Posterior cingulate gyrus (tissue), 11 donors: ENCODE results near the gene ASIC2.

Source experiments
- DNase-seq, 10 donors: peaks; one replicate each; pipeline versions ENCODE4 v3.0.0 to v3.0.0-alpha.2; 2020 to 2021; ENCODE audit warnings: mixed read lengths in 3 of 10
- intact Hi-C: fragments of 100-400 bp; cut with DNase I; formaldehyde crosslinking; loops from one replicate; pipeline ENCODE4 v1.15.1; 2023

The ASIC2 gene

DNA sequence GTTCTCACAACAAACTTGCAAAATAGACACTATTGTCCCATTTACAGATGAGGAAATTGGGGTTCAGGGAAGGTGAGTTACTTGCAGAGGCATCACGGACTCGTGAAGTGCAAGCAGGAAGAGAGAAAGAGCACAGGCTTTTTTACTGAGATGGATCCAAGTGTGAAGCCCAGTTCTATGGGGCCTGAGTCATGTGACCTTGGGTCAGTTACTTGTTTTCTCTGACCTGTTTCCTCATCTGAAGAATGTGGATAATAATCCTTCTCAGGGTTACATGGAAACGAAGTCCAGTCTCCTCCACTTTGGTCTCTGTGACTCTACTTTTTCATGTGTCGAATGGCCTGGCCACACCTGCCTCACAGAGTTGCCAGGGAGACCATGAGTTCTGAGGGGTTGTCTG, 167.0 kb downstream of the ASIC2 start:
- DNase-seq: no peak
- intact Hi-C loops: no loop called here

GRCh38 chr17:33125552-33125950, 167.5 kb downstream of the ASIC2 start:
- intact Hi-C loops: no loop called here
- no peak for DNase-seq

DNA sequence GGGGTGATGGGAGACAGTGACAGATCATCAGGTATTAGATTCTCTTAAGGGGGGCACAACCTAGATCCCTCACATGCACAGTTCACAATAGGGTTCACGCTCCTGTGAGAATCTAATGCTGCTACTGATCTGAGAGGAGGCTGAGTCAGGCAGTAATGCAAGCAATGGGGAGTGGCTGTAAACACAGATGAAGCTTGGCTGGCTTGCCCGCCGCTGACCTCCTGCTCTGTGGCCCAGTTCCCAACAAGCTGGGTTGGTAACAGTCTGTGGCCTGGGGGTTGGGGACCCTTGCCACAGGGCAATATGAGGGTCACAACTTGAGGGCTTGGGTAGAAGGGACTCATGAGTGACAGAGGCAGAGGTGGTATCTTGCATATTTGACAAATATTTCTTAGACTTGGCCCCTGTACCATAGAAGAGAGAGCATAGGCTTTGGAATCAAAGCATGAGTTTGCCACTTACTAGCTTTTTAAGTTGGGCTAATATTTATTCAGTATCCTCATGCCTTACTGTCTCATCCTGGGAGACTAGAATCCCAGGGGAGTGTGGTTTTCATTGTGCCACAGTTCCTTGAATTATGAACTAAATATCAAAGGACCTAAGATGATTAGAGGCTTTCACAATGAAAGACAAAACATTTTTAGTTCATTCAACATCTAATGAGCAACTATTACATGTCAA, 168.1 kb downstream of the ASIC2 start:
- intact Hi-C loops: no loop called here
- DNase-seq: no peak

GRCh38 chr17:33124185-33124584, 168.9 kb downstream of the ASIC2 start:
- no peak for DNase-seq
- intact Hi-C loops: no loop called here

DNA sequence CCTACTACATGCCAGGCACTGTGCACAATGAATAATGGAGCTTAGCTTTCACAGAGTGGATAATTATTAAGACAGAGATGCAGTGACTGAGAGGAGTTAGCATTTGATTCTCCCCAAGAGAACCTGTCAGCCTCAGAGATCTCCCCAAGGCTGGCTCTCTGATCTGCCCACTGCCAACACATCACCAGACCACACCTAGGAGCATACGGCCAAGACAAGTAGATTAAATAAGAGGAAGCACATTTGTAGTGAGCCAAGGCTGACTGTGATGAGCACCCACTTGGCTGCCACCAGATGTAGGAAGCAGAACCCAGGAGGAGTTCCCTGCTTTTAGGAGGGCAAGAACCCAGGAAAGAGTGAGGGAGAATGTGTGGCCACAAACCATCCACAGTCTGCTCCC, 171.3 kb downstream of the ASIC2 start:
- intact Hi-C loops: no loop called here

DNA sequence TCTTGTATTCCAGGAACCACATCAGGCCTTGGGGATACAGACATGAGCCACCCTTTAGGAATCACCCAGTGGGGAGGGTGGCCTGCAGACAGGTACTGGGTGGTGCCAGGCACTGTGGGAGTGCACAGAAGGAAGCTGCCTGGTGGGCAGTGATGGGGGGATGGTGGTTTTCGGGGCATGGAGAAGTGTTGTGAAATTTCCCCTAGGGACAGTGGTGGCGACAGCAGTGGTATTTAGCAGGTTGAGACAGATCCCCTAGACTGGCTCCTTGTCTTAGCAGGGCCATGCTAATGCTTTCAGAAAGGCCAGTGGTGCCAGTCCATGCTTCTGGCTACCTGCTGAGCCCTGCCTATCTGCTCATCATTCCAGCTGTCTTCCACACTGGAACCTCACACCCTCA, 171.8 kb downstream of the ASIC2 start:
- intact Hi-C loops: no loop called here
- DNase-seq: no peak

More for the DNA sequence above, 171.3 kb downstream of the ASIC2 start:
- no peak for DNase-seq

DNA sequence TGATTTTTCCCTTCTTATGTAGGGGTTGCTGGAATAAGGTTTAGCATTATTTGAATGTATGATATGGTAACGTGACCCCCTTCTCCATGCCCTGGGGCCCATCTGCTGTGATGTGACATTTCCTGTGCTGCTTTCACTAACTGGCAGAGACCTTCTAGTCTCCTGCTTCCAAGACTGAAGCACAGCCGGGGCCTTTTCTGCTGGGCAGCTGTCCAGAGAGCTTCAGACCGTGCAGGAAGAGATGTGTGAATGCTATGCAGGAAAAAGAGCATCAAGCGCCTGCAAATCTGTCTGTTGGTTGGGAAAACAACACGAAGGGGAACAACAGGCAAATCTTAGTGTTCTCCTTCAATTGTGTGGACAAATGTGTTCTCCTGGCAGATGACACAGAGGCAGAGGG, 173.0 kb downstream of the ASIC2 start:
- intact Hi-C loops: no loop called here
- peak in 9 of 10 donors; percentile 16 to 90 (median 57) for DNase-seq

DNA sequence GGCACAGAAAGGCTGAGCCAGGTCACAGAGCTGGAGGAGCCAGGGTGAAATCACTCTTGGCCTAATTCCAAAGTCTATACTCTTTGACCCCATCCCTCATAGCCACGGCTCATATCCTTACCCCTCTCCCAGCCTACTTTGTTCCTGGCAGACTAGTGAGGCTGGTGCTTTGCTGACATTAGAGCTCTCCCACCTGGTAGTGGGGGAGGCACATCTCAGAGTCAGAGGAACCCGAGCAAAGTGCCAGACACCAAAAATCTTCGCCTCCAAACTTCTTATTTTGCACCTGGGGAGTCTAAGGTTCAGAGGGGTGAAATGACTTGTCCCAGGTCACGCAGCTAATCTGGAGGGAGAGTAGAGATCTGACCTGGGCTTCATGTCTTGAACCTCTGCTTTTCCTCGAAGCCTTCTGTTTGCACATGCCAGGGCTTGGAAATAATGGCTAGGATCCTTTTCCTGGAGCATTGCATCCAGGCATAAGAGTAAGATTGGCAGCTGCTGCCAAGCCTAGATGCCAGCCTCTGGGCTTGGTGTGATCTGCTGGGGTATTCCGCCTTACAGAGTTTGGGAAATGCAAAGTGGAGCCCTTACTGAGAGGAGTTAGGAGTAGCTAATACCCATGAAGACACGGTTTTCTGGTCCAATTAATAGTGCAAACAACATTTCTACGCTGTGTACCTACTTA, 174.6 kb downstream of the ASIC2 start:
- no peak for DNase-seq
- intact Hi-C loops: no loop called here

- peak in 6 of 10 donors; percentile 17 to 88 (median 58) for DNase-seq
- intact Hi-C loops: no loop called here
Measured at GRCh38 chr17:33116021-33116551, 177.0 kb downstream of the ASIC2 start.

- intact Hi-C loops: no loop called here
- DNase-seq: peak in 1 of 10 donors; percentile 48
Measured at GRCh38 chr17:33115366-33115765, 177.7 kb downstream of the ASIC2 start.

- intact Hi-C loops: no loop called here
- DNase-seq: peak in 1 of 10 donors; percentile 9
Measured at GRCh38 chr17:33113991-33114370, 179.1 kb downstream of the ASIC2 start.

DNA sequence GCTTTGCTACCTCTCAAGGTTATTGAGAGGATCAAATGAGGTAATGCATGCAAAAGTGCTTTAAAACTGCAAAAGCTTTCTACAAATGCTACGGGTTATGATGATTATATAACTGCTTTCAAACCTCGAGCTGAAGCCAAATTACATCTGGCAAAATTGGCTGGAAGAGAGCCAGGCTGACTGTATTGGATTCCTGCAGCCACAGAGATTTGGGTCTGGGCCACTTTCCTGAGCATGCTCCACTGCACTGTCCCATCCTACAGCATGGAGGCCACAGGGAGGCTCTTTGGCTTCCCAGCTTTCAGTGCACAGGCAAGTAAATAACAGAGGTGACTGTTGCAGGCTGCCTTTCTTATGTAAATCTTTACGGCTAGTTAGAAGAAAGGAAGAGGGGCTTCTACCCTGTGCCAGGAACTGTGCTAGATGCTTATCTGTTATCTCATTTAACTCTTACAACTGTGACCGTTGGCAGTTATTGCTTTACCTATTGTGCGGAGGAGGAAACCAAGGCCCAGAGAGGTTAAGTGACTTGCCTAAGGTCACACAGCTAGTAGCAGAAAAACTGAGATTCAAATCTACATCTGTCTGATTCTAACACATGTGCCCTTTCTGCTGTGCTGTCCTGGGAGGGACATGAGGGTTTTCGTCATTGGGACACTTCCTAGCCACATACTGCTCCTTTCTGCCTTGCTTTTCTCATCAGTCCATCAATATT, 179.7 kb downstream of the ASIC2 start:
- peak in 1 of 10 donors; percentile 55 for DNase-seq

DNA sequence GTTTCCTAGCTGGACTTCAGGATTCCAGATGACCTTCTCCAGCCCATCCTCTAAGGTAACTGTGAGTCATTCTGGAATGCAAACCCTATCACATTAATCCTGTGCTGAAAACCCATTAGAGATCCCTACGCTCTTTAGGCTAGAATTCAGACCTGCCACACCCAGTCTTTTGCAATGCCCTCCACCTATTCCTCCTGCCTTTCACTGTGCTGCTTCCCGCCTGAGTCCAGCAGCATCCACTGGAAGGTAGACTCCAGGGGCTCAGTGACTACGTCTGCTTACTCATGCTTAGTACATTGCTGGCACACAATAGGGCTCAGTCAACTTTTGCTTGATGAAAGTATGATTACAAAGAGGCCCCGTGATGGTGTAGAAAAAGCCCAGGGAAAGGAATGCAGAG, 180.3 kb downstream of the ASIC2 start:
- intact Hi-C loops: no loop called here
- peak in 1 of 10 donors; percentile 12 for DNase-seq

More for the DNA sequence above, 179.7 kb downstream of the ASIC2 start:
- intact Hi-C loops: no loop called here

DNA sequence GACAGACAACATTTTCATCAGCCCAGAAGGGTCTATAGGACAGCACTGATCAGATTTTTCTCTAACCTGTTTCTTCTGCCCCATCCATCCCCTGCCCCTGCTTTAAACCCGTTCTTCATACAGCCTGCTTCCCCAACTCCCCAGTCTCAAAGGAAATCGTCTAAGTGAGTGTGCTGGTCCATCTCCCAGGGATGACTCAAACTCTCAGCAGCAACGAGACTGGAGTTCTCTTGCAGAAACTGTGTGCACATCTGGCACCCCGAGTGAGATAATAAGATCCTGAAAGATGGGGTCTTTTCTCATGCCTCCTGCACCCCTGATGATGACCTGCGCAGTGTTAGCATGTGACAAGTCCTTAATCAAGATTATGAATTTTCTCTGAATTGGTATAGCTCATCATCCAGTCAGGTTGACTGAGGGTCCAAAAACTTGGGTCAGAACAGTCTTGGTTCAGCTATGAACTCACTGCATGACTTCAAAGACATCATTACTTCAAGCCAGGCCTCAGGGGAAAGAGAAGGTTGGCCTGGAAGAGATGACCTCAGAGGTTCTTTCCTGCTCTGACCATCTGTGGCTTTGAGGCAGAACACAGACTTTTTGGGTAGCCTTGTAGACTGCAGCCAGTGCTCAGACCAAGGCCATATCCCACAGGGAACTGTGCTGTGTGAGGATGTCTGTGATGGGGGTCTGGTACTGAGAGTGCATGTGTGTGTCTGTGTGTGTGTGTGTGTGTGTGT, 183.6 kb downstream of the ASIC2 start:
- intact Hi-C loops: no loop called here
- DNase-seq: no peak

- intact Hi-C loops: no loop called here
- DNase-seq: no peak
Measured at GRCh38 chr17:33106525-33107165, 186.4 kb downstream of the ASIC2 start.

DNA sequence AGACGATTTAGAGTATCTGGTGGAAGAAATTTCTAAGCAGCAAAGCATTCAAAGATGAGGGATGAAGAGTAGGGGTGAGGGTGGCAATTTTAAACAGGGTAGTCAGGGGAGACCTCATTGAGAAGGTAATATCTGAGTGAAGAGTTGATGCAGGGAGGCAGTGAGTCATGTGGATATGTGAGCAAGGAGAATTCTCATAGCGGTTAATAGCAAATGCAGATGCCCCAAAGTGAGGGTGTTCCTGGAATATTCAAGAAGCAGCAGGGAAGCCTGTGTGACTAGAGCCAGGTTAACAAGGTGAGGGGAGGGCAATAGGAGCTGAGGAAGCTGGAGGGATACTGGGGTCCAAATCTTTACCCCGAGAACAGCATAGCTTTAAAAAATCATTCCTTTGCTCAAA, 187.2 kb downstream of the ASIC2 start:
- intact Hi-C loops: no loop called here
- no peak for DNase-seq

DNA sequence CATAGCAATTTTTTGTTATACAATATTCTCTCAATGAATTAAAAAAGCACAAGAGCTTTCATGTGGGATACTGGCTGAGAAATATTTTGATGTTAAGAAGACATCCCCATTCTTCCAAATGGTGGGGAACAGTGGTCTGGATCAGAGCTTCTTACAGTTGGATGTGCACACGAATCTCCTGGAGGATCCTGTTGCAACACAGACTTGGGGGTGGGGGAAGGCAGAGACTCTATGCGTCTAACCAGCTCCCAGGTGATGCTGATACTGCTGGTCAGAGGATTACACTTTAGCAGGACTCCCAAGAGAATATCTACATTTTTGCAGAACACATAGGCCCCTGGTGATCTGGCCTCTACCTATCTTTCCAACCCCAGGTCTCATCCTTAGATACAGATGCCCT, 193.2 kb downstream of the ASIC2 start:
- DNase-seq: no peak
- intact Hi-C loops: no loop called here

GRCh38 chr17:33099252-33099651, 193.8 kb downstream of the ASIC2 start:
- intact Hi-C loops: no loop called here
- no peak for DNase-seq

- DNase-seq: no peak
- intact Hi-C loops: no loop called here
Measured at GRCh38 chr17:33097411-33097810, 195.7 kb downstream of the ASIC2 start.

DNA sequence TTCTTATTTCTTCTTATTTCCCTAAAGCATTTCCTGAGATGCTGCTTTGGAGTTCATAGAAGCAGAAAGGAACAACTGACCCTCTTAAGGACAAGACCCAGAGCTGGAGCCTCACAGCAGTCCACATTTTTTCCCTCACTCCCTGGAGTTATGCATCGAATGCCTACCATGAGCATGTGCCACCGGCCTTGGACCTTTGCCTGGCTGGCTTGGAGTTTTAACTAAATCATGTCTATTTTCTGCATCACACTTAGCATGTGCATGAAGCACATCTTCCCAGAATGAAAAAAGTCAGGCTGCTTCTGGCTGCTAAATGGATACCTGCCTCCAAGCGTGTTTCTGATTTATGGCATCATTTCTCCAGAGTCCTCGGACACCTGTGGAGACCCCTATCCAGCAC, 196.9 kb downstream of the ASIC2 start:
- intact Hi-C loops: no loop called here
- no peak for DNase-seq
